Activated T-cell treated with anti-CD3 and anti-CD28 coated beads, Interleukin-2, amount 50 U/mL, for 24 hours (primary cell): Measurements from ENCODE around the gene NFAM1.

Experiments used
- DNase-seq: peaks from one replicate; pipeline ENCODE4 v3.0.0-alpha.2; 2020
- H3K27ac Mint-ChIP-seq: 2 replicates; pipeline ENCODE4 v1.8.0; 2020; ENCODE audit warnings: mild to moderate bottlenecking, mixed read lengths
- H3K27me3 Mint-ChIP-seq: 2 replicates; pipeline ENCODE4 v1.8.0; 2020; ENCODE audit warnings: mixed read lengths
- H3K36me3 Mint-ChIP-seq: 2 replicates; pipeline ENCODE4 v1.8.0; 2020; ENCODE audit warnings: low read depth, mixed read lengths
- H3K4me1 Mint-ChIP-seq: 2 replicates; pipeline ENCODE4 v1.8.0; 2020; ENCODE audit warnings: low read depth, mixed read lengths
- H3K4me3 Mint-ChIP-seq: 2 replicates; pipeline ENCODE4 v1.8.0; 2020; ENCODE audit warnings: mild to moderate bottlenecking, moderate library complexity, mixed read lengths
- H3K9me3 Mint-ChIP-seq: 2 replicates; pipeline ENCODE4 v1.8.0; 2020; ENCODE audit warnings: mixed read lengths

Gene NFAM1

DNA sequence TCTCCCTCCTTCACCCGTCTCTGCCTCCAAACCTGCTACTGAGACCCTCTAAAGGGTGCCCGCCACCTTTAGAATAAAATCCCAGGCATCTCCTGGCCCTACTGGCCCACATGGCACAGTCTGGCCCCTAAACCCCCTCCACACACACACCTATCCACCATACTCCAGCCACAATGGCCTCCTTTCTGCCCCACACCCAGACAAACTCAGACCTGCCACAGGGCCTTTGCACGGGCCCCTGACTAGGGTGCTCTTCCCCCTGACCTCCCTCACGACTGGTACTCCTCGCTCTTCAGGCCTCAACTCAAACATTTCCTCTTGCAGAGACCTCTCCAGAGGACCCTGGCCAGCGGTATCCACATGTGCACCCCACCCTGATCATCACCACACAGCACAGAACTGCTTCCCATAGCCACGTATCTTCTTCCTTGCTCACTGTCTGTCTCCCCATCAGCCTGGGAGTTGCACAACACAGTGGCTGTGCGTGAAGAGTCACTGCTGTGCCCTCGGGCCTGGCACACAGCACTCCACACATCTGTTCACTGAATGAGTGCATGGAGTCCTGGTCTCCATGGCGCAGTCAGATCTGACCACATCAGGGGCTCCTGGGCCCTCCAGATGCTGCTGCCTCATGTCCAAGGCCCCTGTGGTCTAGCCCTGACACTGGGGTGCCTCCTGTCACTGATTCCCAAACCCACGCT, 95.5 kb downstream of the NFAM1 start:
- H3K4me3 Mint-ChIP-seq, result no peak overlapping the region
- H3K27ac Mint-ChIP-seq, result no peak overlapping the region
- no peaks in the 10 kb centered on the region for H3K36me3 Mint-ChIP-seq
- no peaks in the 10 kb centered on the region for H3K27me3 Mint-ChIP-seq
- no peaks in the 10 kb centered on the region for H3K9me3 Mint-ChIP-seq
- no peak for DNase-seq
- H3K4me1 Mint-ChIP-seq, result peaks cover 14% of the 10 kb centered on the region

DNA sequence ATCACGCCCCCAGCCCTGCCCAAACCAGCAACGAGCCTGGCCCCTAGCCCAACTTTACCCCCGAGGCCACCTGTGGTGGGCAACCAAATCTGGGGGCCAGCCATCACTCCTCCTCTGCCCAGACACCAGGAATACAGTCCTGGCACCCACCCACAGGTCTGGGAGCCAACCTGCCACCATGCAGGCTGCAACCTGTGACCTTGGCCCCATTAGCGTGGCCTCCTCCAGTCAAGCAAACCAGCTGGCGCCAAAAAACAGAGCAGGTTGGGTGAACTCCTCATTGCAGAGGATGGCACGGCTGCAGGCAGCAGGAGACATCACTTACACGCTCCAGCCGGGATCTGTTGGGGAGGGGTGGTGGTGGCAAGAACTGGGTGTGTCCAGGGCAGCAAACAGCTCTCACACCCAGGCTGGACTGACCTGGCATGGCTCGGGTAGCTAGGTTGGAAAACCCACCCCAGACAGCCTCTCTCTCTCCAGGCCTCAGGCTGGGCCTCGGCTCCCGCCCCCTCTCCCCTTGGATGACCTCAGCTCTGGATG, 96.3 kb downstream of the NFAM1 start:
- Mint-ChIP-seq H3K36me3 (no peaks in the 10 kb centered on the region), H3K4me3 (no peak overlapping the region), H3K27ac (no peak overlapping the region), H3K9me3 (no peaks in the 10 kb centered on the region), H3K4me1 (peaks cover 15% of the 10 kb centered on the region), H3K27me3 (no peaks in the 10 kb centered on the region)
- no peak for DNase-seq

DNA sequence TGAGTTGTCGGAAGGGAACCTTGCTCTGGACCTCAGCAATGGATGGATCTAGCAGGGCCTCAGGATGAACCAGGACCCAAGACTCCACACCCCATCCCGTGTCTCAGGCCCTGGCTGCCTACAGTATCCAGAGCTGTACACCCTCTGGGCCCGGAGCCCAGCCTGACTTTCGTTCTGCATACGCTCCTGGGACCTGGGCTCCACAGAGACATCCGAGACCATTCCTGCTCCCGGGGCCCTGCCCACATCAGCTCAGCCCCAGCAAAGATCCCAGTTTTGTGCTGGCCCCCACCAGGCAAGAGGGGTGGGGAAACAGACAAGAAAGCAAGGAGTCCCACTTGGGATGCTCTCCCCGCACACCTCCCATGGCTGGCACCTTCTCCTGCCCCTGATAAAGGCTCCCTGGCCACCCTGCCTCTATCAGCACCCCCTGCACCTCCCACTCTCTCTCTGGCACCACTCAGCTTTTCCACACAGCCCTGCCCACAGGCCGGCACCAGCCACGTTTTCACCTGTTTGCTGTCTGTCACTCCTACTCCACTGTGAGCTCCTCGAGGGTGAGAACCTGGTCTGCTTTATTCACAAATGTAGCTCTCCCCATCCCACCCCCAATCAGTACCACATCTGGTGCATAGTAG, 97.2 kb downstream of the NFAM1 start:
- no peaks in the 10 kb centered on the region for H3K36me3 Mint-ChIP-seq
- peak overlapping the region; percentile 47 for H3K27ac Mint-ChIP-seq
- DNase-seq, result no peak
- H3K9me3 Mint-ChIP-seq, result no peaks in the 10 kb centered on the region
- no peak overlapping the region for H3K4me3 Mint-ChIP-seq
- peaks cover 15% of the 10 kb centered on the region for H3K4me1 Mint-ChIP-seq
- no peaks in the 10 kb centered on the region for H3K27me3 Mint-ChIP-seq

DNA sequence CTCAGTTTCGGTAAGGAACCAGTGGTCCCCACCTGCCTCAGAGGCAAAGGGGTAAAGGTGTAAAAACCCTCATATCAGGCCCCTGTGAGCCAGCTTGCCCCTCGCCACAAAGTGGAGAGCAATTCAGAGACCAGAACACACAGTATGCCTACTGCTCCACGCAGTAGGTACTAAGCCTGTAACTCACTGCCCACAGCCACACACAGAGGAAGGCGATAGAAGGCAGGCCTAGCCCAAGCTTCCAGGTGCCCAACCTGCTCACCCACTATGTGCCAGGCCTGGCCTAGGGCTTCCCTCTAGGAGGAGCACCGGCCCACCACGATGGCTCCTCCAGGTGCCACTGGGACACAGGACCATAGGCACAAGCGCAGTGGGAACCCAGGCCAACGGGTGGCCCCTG, 98.7 kb downstream of the NFAM1 start:
- no peak overlapping the region for H3K27ac Mint-ChIP-seq

DNA sequence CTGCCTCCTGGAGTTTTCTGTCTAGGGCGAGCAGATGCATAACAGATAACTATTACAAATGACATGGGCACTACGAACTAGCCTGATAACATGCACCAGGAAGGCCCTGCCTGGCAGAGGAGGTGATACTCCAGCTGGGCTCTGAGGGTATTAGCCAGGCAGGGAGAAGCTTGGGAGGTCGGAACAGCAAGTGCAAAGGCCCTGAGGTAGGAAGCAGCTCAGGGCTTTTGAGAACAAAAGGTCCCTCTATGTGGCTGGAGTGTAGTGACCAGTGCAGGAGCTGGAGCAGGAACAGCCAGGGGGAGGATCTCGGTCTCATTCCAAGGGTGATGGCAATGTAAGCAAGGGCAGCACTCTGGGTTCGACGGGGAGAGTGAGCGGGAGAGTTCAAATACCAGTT, 100.1 kb downstream of the NFAM1 start:
- Mint-ChIP-seq H3K9me3 (no peaks in the 10 kb centered on the region), H3K4me3 (no peak overlapping the region), H3K27me3 (no peaks in the 10 kb centered on the region), H3K36me3 (no peaks in the 10 kb centered on the region), H3K27ac (no peak overlapping the region), H3K4me1 (peaks cover 37% of the 10 kb centered on the region)
- DNase-seq, result no peak

More for the DNA sequence above, 98.7 kb downstream of the NFAM1 start:
- no peaks in the 10 kb centered on the region for H3K36me3 Mint-ChIP-seq
- no peak for DNase-seq
- H3K9me3 Mint-ChIP-seq, result no peaks in the 10 kb centered on the region
- peaks cover 22% of the 10 kb centered on the region for H3K4me1 Mint-ChIP-seq
- H3K27me3 Mint-ChIP-seq, result no peaks in the 10 kb centered on the region
- no peak overlapping the region for H3K4me3 Mint-ChIP-seq

DNA sequence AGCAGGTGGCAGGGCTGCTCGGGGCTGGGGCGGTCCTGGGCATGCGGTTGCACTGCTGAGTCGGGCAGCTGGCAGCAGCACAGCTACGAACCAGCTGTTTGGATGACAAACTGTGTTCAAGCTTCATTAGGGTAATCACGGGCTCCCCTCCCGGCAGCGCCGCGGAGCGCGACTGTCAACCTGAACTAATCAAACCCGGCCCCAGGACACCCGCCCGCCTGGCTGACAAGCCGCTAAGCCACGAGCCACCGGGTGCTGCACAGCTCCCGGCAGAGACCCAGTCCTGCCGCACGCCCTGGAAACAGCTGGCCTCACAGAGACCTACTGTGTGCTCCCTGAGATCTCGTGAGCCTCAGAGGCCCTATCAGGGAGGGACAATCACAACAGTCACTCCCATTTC, 101.2 kb downstream of the NFAM1 start:
- H3K27ac Mint-ChIP-seq, result no peak overlapping the region
- no peak for DNase-seq
- no peaks in the 10 kb centered on the region for H3K27me3 Mint-ChIP-seq
- H3K4me3 Mint-ChIP-seq, result no peak overlapping the region
- peaks cover 48% of the 10 kb centered on the region for H3K4me1 Mint-ChIP-seq
- H3K36me3 Mint-ChIP-seq, result no peaks in the 10 kb centered on the region
- H3K9me3 Mint-ChIP-seq, result no peaks in the 10 kb centered on the region
